Calu3 (cell line): Measurements from ENCODE around the gene TTC38. TPM values are rescaled to one million over a fixed set of nuclear protein-coding genes. Genes with fewer than 3 reads are reported as not detected.
"Not testable (repeated sequence)": the region's sequence is repeated elsewhere in the genome, so short reads cannot be mapped to it uniquely, and the experiment has no call there.

Source experiments
- BruUV-seq: library from RNA; stranded (reverse); fragments of 400-500 nt; replicated peaks from 2 replicates; lab custom pipeline; 2021; lab: Mats Ljungman, UMichigan
- CTCF ChIA-PET: fragments of 300-600 bp; sonication (Branson Sonifier 250); formaldehyde crosslinking; loops from one replicate; lab custom pipeline; 2022; ENCODE audit warnings: antibody characterized with exemption; lab: Charles Lee
- DNase-seq: peaks from one replicate; pipeline ENCODE4 v3.0.0; 2022
- H3K27ac Mint-ChIP-seq: one replicate; pipeline ENCODE4 v1.8.0; 2022; ENCODE audit warnings: mixed read lengths; ENCODE audit not compliant: unreplicated experiment
- H3K27me3 Mint-ChIP-seq: one replicate; pipeline ENCODE4 v1.8.0; 2022; ENCODE audit warnings: mixed read lengths; ENCODE audit not compliant: unreplicated experiment
- H3K36me3 Mint-ChIP-seq: one replicate; pipeline ENCODE4 v1.8.0; 2022; ENCODE audit warnings: mild to moderate bottlenecking, moderate library complexity, mixed read lengths; ENCODE audit not compliant: insufficient read depth, unreplicated experiment
- H3K4me1 Mint-ChIP-seq: one replicate; pipeline ENCODE4 v1.8.0; 2022; ENCODE audit warnings: mild to moderate bottlenecking, low read depth, mixed read lengths; ENCODE audit not compliant: unreplicated experiment
- H3K4me3 Mint-ChIP-seq: one replicate; pipeline ENCODE4 v1.8.0; 2022; ENCODE audit warnings: mild to moderate bottlenecking, low read depth, moderate library complexity, mixed read lengths; ENCODE audit not compliant: unreplicated experiment
- H3K9me3 Mint-ChIP-seq: one replicate; pipeline ENCODE4 v1.8.0; 2022; ENCODE audit warnings: low read depth, mixed read lengths; ENCODE audit not compliant: unreplicated experiment
- CTCF ChIP-seq: fragments of 200-600 bp; IDR thresholded peaks from one replicate; pipeline ENCODE4 v1.8.0; 2022; ENCODE audit warnings: antibody characterized with exemption; ENCODE audit not compliant: unreplicated experiment
- intact Hi-C: fragments of 100-400 bp; cut with micrococcal nuclease; formaldehyde crosslinking; loops from one replicate; pipeline ENCODE4 v1.10.0; 2022; ENCODE audit not compliant: unreplicated experiment
- total RNA-seq: library from RNA; stranded (reverse); gene quantifications from 2 replicates; pipeline ENCODE4 v1.2.3, GENCODE V29; 2022

Gene TTC38
- total RNA-seq, 1 experiment from 2014 or later: 31.9 TPM

- Mint-ChIP-seq H3K4me1 (peaks cover 32% of the 10 kb centered on the region), H3K4me3 (no peak overlapping the region), H3K27me3 (no peaks in the 10 kb centered on the region), H3K9me3 (no peaks in the 10 kb centered on the region), H3K36me3 (peaks cover 27% of the 10 kb centered on the region), H3K27ac (peak overlapping the region; percentile 64)
- BruUV-seq: no TSS peak
- intact Hi-C loops: no loop called here
- TF ChIP-seq CTCF: no peak
- CTCF ChIA-PET: interaction anchor here (0.7 to 1.1 kb wide), 2 partner anchors 181 to 951 kb away, joined by 3 to 6 read pairs; no protein-coding TSS in a partner anchor
- no peak for DNase-seq
Measured at GRCh38 chr22:46303347-46303965, 35.6 kb downstream of the TTC38 start.

GRCh38 chr22:46308283-46308988 lies 40.6 kb downstream of the TTC38 start:
- no peak overlapping the region for H3K4me3 Mint-ChIP-seq
- peaks cover 38% of the 10 kb centered on the region for H3K36me3 Mint-ChIP-seq
- no peak overlapping the region for H3K27ac Mint-ChIP-seq
- BruUV-seq: no TSS peak
- CTCF ChIA-PET: no interaction called here
- intact Hi-C loops: no loop called here
- H3K4me1 Mint-ChIP-seq: peaks cover 10% of the 10 kb centered on the region
- DNase-seq: no peak
- H3K27me3 Mint-ChIP-seq: no peaks in the 10 kb centered on the region
- H3K9me3 Mint-ChIP-seq: no peaks in the 10 kb centered on the region
- TF ChIP-seq CTCF: no peak

GRCh38 chr22:46309526-46310085 lies 41.8 kb downstream of the TTC38 start:
- CTCF ChIA-PET: interaction anchor here (0.7 kb wide), 1 partner anchor 855 kb away, joined by 3 read pairs; no protein-coding TSS in a partner anchor
- no peak overlapping the region for H3K4me3 Mint-ChIP-seq
- peaks cover 34% of the 10 kb centered on the region for H3K36me3 Mint-ChIP-seq
- H3K27me3 Mint-ChIP-seq: no peaks in the 10 kb centered on the region
- no TSS peak for BruUV-seq
- TF ChIP-seq CTCF: no peak
- H3K4me1 Mint-ChIP-seq: peaks cover 8% of the 10 kb centered on the region
- DNase-seq: no peak
- intact Hi-C loops: loop anchor here (10.0 kb wide), 1 partner anchor 315 kb away; no protein-coding TSS in a partner anchor
- no peak overlapping the region for H3K27ac Mint-ChIP-seq
- no peaks in the 10 kb centered on the region for H3K9me3 Mint-ChIP-seq

GRCh38 chr22:46312056-46312455 lies 44.2 kb downstream of the TTC38 start:
- H3K27me3 Mint-ChIP-seq: no peaks in the 10 kb centered on the region
- TF ChIP-seq CTCF: no peak
- no peaks in the 10 kb centered on the region for H3K9me3 Mint-ChIP-seq
- intact Hi-C loops: loop anchor here (10.0 kb wide), 1 partner anchor 317 kb away; no protein-coding TSS in a partner anchor
- peaks cover 44% of the 10 kb centered on the region for H3K36me3 Mint-ChIP-seq
- no peak overlapping the region for H3K27ac Mint-ChIP-seq
- BruUV-seq: no TSS peak
- CTCF ChIA-PET: interaction anchor here (0.7 kb wide), 1 partner anchor 190 kb away, joined by 3 read pairs; no protein-coding TSS in a partner anchor
- H3K4me3 Mint-ChIP-seq: no peak overlapping the region
- DNase-seq: no peak
- H3K4me1 Mint-ChIP-seq: peaks cover 1% of the 10 kb centered on the region

- intact Hi-C loops: loop anchor here (10.0 kb wide), 1 partner anchor 318 kb away; no protein-coding TSS in a partner anchor
- CTCF ChIA-PET: not testable (repeated sequence)
Measured at GRCh38 chr22:46312848-46313247, 45.0 kb downstream of the TTC38 start.

More at GRCh38 chr22:46312848-46313247, 45.0 kb downstream of the TTC38 start:
- not testable (repeated sequence) for BruUV-seq, H3K9me3 Mint-ChIP-seq, H3K4me1 Mint-ChIP-seq, DNase-seq, H3K27ac Mint-ChIP-seq, H3K27me3 Mint-ChIP-seq, H3K4me3 Mint-ChIP-seq
- H3K36me3 Mint-ChIP-seq: peaks cover 51% of the 10 kb centered on the region
